ENCODE measurements around the gene DNMT1.
A peak's percentile ranks its signal among the peaks of the same experiment; 100 is the strongest.

Gene DNMT1

GRCh38 chr19:10093295-10094186 is 101.2 kb downstream of the DNMT1 start:
- no peak for TF ChIP-seq CTCF (conservative IDR thresholded peaks at IDR 0.05; ENCODE audit: low read depth)
- no peak overlapping the region for H3K27ac ChIP-seq
- ChIA-PET CTCF (interaction anchor here (0.6 kb wide), 2 partner anchors 19 to 179 kb away, joined by 3 to 4 read pairs; no protein-coding TSS in a partner anchor), POLR2A (ENCODE audit: low non-redundant PET) (interaction anchor here (0.7 kb wide), 1 partner anchor 223 kb away, joined by 3 read pairs; no protein-coding TSS in a partner anchor)
- DNase-seq (ENCODE audit: low spot score), result no peak

- ChIA-PET CTCF (no interaction called here), POLR2A (ENCODE audit: low non-redundant PET) (no interaction called here)
- TF ChIP-seq CTCF (conservative IDR thresholded peaks at IDR 0.05; ENCODE audit: low read depth), result no peak
- H3K27ac ChIP-seq, result no peak overlapping the region
- DNase-seq (ENCODE audit: low spot score), result no peak
These were observed 102.0 kb downstream of the DNMT1 start for GRCh38 chr19:10092648-10093294.

GRCh38 chr19:10091895-10092641 is 102.7 kb downstream of the DNMT1 start:
- POLR2A ChIA-PET (ENCODE audit: low non-redundant PET), result no interaction called here
- no peak for TF ChIP-seq CTCF (conservative IDR thresholded peaks at IDR 0.05; ENCODE audit: low read depth)
- CTCF ChIA-PET, result no interaction called here
- peak overlapping the region; percentile 6; the same call in 1 of the 2 replicates for H3K27ac ChIP-seq
- DNase-seq (ENCODE audit: low spot score), result no peak

- ChIA-PET CTCF (no interaction called here), POLR2A (ENCODE audit: low non-redundant PET) (no interaction called here)
- no peak for TF ChIP-seq CTCF (conservative IDR thresholded peaks at IDR 0.05; ENCODE audit: low read depth)
- no peak for DNase-seq (ENCODE audit: low spot score)
- peak overlapping the region; percentile 72 for H3K27ac ChIP-seq
These were observed 103.4 kb downstream of the DNMT1 start for GRCh38 chr19:10091370-10091687.

- no peak for DNase-seq (ENCODE audit: low spot score)
- CTCF ChIA-PET, result interaction anchor here (0.6 to 1.2 kb wide), 3 partner anchors 11 to 1660 kb away, joined by 3 to 4 read pairs (median 4); partner anchors contain the start of gene PPAN
- H3K27ac ChIP-seq, result peak overlapping the region; percentile 72
- TF ChIP-seq CTCF (conservative IDR thresholded peaks at IDR 0.05; ENCODE audit: low read depth), result no peak
- POLR2A ChIA-PET (ENCODE audit: low non-redundant PET), result no interaction called here
These were observed 104.9 kb downstream of the DNMT1 start for GRCh38 chr19:10089801-10090375.

Measured in RWPE1 (cell line).